IMR-90 (cell line): ENCODE measurements around the gene IRGM.

Experiments used
- CEBPB ChIP-seq: IDR thresholded peaks from 2 replicates; pipeline ENCODE4 v1.6.1; 2012; ENCODE audit warnings: low read depth, low read length, improper control_type of control experiment
- CHD1 ChIP-seq: IDR thresholded peaks from 2 replicates; pipeline ENCODE4 v1.6.1; 2012; ENCODE audit warnings: low read depth, low read length, improper control_type of control experiment
- CTCF ChIP-seq: conservative IDR thresholded peaks from 2 replicates; pipeline ENCODE4 v1.5.1; 2012; ENCODE audit warnings: mild to moderate bottlenecking, low read depth, low read length, improper control_type of control experiment
- MAFK ChIP-seq: IDR thresholded peaks from 2 replicates; pipeline ENCODE4 v1.6.1; 2012; ENCODE audit warnings: low read depth, low read length, improper control_type of control experiment
- MXI1 ChIP-seq: IDR thresholded peaks from 2 replicates; pipeline ENCODE4 v1.6.1; 2012; ENCODE audit warnings: low read depth, mild to moderate bottlenecking, low read length, moderate library complexity, borderline replicate concordance
- NFE2L2 ChIP-seq: fragments of 150-350 bp; IDR thresholded peaks from 2 replicates; pipeline ENCODE4 v1.6.1; 2016; ENCODE audit warnings: low read depth, mild to moderate bottlenecking, low read length
- POLR2A ChIP-seq: IDR thresholded peaks from 2 replicates; pipeline ENCODE4 v1.6.1; 2012; ENCODE audit warnings: mild to moderate bottlenecking, low read depth, low read length
- RAD21 ChIP-seq: IDR thresholded peaks from 2 replicates; pipeline ENCODE4 v1.6.1; 2012; ENCODE audit warnings: low read length, improper control_type of control experiment
- RCOR1 ChIP-seq: IDR thresholded peaks from 2 replicates; pipeline ENCODE4 v1.6.1; 2012; ENCODE audit warnings: mild to moderate bottlenecking, low read length, improper control_type of control experiment; ENCODE audit not compliant: insufficient replicate concordance
- USF2 ChIP-seq: fragments of 150-350 bp; IDR thresholded peaks from 2 replicates; pipeline ENCODE4 v1.6.1; 2017; ENCODE audit warnings: mild to moderate bottlenecking, antibody characterized with exemption, low read length, low read depth

- TF ChIP-seq USF2 (no peak), CTCF (no peak), POLR2A (no peak), NFE2L2 (no peak), CHD1 (no peak), CEBPB (no peak), RCOR1 (no peak), MAFK (no peak), RAD21 (no peak), MXI1 (no peak)
Measured at GRCh38 chr5:150829744-150830143, 16.6 kb upstream of the IRGM start.
